NCI-H524 treated with DMSO at 0.1 percent for 48 hours (cell line): ENCODE results near the gene FHIT.

Experiments
- DNase-seq: peaks from one replicate; lab custom pipeline; 2025; lab: John Stamatoyannopoulos, UW

Gene FHIT

DNA sequence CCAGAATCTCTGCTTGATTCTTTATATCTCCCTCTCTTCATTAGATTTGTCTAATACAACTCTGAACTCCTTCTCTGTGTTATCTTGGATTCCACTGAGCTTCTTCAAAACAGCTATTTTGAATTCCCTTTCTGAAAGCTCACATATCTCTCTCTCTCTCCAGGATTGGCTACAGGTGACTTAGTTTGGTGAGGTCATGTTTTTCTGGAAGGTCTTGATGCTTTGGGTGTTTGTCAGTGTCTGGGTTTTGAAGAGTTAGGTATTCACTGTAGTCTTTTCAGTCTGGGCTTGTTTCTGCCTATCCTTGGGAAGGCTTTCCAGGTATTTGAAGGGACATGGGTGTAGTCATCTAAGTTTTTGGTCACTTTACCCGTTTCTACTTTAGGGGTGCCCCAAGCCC is 781.8 kb downstream of the FHIT start:
- no peak for DNase-seq

DNA sequence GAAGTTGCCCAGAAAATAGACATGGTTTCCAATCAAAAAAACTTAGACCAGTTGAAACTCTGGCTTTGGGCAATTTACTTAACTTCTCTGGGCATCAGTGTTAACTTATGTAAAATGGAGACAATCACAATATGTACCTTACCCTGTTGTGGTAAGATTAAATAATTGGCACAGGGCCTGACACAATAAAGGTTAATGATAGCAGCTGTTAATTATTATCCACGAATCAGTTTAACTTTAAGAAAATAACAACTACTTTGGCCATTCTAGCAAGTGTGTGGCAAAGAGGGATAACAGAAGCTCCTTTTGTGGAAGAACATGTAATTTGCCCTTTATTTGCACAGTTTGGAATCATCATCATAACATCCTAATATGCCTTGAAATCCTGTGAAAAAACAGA is 787.6 kb downstream of the FHIT start:
- DNase-seq: no peak

DNA sequence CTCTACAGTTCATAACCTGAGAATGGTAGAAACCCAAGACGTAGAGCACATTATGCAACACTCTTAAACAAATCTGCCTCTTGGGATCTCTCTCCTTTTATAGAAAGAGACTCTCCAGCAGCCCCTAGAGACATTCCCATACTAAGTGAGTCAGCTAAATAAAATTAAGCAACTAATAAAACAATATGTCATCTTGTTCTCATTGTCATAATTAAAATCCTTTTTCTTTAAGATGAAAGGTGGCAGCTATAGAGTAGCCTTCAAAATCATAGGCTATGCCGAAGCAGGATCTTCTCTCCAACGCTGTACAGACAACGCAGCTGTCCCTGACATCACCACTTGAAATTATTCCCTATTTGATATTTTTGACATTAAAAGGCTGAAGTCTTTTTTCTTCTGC is 790.0 kb downstream of the FHIT start:
- DNase-seq: no peak

DNA sequence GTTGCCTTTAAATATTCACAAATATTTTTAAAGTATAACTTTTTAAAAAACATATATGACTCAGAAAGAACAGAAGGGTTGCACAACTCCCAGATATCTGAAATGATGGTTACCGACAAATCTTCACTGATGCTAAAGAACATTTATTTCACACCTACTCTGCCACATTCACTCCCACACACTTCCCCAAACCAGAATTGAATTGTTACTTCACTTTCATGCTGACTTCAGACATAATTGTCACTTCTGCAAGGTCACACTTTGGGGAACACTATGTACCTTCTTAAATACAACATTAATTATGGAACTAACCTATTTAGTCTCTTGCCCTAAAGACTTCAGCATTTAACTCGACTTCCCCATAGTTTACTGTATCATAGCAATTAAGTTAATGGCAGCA is 795.1 kb downstream of the FHIT start:
- no peak for DNase-seq

DNA sequence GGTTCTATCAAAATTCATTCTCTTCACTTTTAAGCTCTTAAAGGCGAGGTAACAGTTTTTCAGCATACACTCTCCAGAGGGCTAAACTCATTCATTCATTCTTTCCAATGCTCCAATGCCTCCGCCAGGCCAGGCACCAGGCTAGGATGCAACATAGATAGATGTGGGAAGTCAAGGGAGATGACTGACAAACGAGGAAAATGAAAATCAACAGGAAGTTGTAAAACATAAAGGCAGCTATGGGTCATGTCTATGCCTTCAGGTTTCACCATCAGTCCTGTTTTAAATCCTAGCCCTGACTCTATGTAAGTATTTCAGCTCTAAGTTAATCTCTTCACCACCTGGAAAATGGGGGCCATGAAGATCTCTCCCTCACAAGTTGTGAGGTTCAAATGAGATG is 797.9 kb downstream of the FHIT start:
- no peak for DNase-seq

DNA sequence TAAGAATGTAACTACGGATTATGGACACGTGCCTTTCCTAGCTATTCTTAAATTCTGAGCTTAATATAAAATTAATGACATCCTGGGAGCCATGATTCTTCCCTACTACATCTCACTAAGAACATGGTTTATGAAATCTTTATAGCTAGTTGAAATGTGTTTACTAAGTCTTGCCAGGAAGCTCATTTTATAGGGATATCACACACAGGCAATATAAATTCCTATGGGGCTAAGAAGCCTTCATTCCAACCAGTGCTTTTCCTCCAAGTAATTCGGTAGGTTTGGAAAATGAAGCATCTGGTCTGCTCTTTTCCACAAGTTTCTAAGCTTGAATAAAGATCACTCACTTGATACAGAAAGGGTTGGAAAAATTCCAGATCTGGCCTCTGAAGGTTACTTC is 802.6 kb downstream of the FHIT start:
- DNase-seq: no peak

DNA sequence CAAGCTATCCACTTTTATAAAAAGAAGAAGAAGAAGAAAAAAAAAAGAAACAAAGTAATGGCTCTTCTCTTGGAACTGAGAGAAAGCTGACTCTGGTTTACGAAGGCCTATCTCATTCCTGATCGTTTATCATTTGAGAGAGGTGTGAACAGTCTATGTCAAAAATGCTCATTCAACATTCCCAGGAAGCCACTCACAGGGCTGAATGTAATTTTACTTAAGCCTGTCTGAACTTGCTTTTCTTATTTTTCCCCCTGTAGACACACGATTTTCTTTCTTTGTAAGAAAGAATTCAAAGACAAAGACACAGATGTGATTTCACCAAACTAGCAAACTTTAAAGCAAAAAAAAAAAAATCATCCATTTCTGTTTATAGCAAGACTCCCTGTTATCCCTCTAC is 805.8 kb downstream of the FHIT start:
- no peak for DNase-seq

DNA sequence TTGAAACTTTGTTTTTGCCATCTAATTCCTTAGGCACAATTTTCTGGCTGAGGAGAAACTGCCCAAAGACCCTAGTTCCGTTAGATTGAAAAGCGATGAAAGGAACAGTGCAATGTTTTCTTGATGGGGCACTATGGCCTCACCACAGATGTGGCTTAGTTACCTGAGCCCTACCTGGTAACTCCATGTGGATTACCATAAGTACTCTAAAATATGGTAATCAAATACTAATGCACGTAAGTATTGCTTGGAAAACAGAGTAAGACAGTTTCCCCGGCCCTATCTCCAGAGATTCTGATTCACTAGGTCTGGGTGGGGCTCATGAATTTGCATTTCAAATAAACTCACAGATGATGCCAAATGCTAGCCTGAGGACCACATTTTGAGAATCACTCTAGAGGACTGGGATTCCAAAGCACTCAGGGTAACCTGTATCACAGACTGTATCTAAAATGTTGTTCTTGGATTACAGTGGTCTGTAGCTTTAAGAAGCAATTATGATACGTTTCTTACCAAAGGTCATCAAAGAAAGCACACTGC is 806.3 kb downstream of the FHIT start:
- no peak for DNase-seq

DNA sequence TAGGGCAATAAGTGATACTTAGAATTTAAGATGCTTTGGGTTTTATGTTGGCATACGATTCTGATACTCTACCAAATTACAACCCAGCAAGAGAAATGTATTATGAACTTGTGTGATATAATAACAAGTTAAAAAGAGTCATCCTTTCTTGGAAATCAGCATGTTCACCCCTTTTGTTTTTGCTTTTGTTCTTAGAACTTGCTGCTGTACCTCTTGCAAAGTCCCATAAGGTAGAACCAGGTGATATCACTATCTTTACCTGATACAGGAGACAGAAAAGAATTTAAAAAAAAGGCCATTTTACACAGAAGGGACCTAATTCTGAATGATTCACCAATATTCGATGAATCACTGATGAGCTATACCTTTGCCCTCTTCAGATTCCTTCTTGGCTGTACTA is 810.4 kb downstream of the FHIT start:
- DNase-seq: no peak

DNA sequence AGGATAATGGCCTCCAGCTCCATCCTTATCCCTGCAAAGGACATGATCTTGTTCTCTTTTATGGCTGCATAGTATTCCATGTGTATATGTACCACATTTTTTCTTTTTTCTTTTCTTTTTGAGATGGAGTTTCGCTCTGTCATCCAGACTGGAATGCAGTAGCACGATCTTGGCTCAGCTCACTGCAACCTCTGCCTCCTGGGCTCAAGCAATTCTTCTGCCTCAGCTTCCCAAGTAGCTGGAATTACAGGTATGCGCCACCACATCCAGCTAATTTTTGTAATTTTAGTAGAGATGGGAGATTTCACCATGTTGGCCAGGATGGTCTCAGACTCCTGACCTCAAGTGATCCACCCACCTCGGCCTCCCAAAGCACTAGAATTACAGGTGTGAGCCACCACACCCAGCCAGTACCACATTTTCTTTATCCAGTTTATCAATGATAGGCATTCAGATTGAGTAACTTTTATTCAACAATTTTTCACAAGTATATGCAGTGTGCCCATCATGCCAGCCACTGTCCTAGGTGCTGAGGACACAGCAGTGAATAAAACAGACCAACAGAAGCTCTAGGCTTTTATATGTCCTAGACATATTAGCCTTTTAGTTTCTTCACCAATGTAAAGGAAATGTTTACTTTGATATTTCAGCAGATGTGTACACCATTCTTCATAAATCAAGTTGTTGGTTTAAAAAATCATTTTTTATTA is 815.2 kb downstream of the FHIT start:
- DNase-seq: no peak

DNA sequence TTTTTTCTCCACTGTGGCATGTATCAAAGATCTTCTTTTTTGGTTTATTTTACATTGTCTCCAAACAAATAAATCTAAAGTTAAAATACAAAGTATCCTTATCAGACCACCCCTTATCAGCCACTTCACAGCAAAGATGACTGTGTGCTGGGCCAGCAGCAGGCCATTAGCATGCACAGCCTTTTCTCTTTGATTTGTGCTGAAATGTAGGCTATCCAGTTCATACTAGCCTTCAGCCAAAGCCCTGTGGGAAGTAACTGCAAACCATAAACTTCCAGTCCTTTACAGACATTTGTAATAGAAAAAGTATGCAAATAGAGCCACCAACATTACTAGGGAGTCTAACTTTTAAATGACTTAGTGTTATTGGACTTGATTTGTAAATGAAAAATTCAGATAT is 816.3 kb downstream of the FHIT start:
- DNase-seq: no peak

DNA sequence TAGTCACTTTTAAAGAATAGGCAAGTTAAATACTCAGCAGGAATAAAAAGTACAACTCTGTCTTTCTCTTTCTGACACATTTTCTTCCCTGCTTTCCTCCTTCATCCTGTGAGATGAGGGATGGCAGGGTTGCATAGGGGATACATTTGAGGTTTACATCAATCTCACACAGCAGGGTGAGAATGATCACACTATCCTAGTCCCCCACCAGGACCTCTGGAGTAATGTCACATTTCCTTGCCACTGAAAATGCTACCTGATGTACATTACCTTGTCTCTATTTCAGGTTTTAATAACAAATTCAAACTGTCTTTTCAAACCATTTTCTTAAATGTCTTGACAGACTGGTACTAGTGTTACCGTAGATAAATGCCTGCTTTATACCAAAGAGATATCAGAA is 816.9 kb downstream of the FHIT start:
- DNase-seq: no peak

DNA sequence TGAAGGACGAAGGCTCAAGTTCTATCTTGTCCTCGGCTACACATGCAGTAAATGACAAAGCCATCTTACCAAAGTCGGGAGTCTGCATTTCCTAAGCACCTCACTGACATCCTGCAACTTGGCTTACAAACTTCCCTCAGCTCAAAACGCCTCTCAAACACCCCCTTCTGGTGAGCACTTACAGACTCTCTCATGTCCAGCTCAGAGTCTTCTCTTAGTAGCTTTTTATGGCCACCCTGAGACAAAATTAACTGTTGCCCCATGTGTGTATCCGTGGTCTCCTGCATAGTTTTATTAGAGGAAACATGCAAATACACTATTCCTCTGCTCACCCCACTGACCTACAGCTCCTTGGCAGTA is 819.7 kb downstream of the FHIT start:
- no peak for DNase-seq

DNA sequence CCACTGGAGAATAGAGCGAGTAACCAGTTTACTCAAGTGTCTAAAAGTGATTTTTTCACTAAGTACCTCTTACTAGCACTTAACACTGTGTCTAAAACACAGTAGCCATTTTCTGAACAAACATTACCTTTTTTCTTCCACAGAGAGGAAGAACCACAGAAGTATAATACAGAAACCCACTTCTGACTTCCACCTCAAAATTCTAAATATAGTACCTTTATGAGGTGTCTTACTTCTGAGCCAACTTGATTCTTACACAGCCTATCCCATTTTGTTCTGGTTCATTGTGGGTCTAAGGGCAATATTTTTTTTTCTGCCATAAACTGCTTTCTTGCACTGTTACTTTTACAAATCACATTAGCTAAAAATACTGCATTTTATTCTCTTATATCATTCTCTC is 821.0 kb downstream of the FHIT start:
- DNase-seq: no peak

DNA sequence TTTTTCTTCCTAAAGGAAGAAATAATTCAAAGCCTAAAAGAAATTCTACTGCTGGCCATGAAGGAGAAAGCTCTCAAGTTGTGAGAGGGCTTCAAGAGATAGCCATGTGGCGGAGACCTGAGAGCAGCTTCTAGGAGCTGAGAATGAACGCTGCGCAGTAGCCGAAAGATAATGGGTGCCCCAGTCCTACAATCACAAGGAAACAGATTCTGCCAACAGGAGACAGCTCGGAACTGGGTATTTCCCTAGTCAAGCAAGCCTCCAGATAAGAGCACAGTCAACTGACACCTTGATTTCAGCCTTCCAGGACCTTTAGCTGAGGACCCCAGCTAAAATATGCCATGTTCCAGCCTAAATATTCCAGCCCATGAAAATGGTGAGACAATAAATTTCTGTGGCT is 824.1 kb downstream of the FHIT start:
- no peak for DNase-seq

DNA sequence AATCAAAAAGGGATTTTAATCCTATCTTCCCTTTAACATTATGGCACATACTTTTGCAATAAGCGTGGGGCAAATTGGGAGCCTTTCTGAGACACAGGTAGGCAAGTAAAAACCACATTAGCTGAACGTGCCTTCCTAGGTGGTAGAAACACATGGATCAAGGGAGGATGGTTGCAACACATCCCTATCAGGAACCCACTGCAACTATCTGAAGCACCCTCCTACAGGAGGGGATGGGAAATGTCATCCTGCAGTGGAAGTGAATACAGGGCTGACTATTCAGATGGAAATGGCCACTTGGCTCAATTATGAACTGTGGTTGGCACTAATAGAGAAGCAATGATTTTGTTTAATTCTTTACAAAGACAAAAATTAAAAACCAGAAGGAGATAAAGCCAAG is 826.3 kb downstream of the FHIT start:
- DNase-seq: no peak

DNA sequence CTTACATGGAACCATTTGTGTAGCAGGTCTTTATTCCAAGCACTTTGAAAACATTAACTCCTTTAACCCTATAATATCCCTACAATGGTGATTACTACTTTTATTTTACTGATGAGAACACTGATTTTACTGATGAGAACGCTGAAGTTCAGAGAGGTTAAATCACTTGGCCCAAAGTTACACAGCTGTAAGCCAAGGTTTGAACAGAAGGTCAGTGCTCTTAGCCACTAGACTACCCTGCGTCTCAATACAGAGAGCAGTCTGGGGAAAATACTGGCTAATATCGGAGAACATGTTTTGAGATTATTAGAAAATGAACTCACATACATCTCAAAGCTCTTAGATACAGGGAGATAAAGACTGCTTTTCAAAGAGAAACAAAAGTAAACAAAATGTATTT is 827.2 kb downstream of the FHIT start:
- DNase-seq: no peak

DNA sequence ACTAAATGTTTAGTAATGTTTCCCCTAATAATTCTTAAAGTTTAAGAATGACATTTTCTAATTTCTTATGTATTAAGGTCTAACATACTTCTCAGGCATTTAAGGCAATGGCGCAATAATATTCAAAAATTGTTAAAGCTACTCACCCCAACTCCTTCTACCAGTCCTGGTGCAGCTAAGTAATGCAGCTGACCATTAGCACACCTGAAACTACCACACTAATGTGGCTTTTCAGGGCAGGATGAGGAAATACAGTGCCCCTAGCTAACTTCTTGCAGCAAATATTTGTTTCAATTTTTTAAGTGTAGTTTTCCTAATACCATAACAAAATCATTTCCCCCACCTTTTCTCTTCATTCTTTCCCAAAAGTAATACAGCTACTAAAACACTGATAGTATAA is 827.7 kb downstream of the FHIT start:
- DNase-seq: no peak

DNA sequence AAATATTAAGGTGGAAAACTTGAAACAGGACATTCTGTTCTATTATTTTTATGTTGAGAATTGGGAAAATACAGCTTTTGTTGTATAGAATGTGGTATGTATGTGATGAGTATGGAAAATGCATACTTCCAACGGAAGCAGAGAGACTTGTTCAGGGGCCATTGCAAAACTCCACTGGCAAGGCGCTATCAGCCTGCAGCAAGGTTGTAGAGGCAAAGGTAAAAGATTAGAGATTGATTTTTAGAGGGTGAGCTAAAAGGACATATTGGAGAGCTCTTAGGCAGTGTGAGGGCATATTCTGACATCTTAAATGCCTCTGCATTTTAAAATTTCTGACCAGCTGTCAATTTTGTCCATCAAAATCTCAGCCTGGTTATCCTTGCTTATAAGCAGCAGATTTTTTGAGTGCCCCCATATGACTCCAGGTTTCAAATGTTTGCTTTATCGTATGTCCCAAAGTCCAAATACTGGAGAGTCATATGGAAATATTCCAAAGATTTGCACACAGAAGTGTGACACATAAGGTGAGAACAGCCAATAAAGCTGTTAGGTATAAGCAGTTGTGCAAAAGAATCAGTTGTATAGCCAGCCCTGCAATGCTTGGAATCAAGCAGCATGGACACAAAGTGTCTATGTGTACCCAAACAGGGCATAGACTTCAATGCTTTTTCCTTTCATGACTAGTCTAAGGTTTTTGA is 829.4 kb downstream of the FHIT start:
- DNase-seq: no peak

DNA sequence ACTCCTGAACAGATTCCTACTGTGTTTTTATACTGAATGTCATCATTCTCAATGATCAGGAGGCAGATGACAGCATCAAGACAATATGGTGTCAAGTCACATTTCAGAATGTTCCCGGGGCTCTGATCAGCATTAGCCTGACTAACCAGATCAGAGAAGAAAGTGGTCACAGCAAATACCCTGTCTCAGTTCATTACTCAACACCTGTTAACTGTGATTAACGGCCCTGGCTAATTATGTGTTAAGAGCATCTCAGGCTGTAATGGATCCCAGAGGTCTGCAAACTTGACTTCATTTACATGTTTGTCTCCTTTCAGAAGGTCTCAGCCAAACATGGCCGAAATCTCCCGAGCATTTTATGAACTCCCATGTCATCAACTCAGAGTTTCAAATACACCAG is 833.7 kb downstream of the FHIT start:
- peak; percentile 52 for DNase-seq

DNA sequence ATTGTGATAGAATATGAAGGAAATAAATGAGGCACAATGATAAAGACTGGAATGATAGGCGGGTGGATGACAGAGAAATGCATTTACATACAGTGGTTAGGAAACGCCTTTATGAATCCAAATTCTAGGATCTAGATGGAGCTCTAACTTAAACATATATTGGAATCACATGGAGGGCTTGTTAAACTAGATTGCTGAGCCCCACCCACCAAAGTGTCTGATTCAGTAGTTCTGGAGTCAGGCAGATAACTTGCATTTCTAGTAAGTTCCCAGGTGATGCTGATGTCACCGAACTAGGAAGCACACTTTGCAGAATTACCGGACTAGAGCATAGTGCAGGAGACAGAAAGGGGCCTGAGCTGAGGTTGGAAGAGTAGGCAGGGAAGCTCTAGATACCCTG is 837.2 kb downstream of the FHIT start:
- DNase-seq: no peak

DNA sequence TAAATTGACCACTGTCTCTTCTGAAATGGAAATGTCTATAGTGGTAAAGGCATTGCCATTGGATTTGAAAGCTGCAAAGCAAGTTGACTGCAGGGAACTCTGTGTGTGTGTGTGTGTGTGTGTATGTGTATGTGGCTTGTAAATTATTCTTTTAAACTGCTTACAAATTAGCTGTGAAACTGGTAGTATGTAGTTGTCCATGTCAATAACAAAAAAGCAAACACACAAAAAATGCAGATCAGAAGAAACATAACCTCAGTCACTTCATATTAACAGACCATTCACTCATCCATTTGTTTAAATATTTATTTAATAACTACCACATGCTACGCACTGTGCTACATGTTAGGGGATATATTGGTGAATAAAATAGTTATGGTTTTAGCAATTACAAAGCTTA is 837.7 kb downstream of the FHIT start:
- DNase-seq: no peak

DNA sequence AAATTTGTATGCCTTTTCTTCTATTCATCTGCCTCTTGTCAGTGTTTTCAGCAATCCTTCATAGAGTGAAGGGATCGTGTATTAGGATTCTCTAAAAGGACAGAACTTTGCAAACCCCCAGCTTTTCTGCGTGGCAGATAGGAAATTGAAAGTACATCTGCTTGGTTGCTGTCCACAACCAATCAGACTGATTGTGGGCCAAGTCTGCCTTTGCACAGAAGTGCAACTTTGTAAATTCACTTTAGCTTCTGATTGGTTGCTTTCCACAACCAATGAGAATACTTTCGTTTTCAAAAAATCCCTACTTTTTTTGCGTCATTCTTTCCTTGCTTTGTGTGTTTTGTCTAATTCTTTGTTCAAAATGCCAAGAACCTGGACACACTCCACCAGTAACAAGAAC is 847.4 kb downstream of the FHIT start:
- no peak for DNase-seq

DNA sequence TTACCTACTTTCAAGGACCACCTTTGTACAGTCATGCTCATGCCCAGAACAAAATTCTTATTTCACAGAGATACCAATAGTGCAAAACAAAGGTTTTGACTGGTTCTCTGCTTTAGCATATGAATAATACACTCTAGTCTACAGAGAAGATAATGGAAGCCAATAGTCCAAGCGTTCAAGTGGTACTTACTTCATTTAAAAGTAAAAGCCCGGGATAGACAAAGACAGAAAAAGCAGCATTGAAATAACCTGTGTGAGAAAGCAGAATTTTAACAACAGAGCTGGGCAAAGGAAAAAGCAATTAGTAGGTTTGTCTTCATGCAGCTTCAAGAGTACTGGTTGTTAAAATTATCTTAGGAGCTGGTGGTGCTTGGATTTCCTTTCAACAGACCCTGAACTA is 848.3 kb downstream of the FHIT start:
- DNase-seq: no peak
